SU-DHL-6 (cell line): ENCODE measurements around the gene HES4.

ENCODE experiments used
- CTCF ChIP-seq: fragments of 200-600 bp; sonication (generic); IDR thresholded peaks from one replicate; pipeline ENCODE4 v1.5.1; 2017; ENCODE audit warnings: antibody characterized with exemption, mild to moderate bottlenecking, low read length, moderate library complexity; ENCODE audit not compliant: insufficient read depth, poor library complexity, severe bottlenecking
- EZH2phosphoT487 ChIP-seq: fragments of 200-600 bp; sonication (generic), shearing (Covaris generic); conservative IDR thresholded peaks from 2 replicates; pipeline ENCODE4 v1.6.1; 2018; ENCODE audit warnings: mild to moderate bottlenecking, antibody characterized with exemption, low read length, moderate library complexity, mixed read lengths

GRCh38 chr1:1003618-1004419 is 3.9 kb upstream of the HES4 start:
- TF ChIP-seq CTCF: no peak
- no peak for TF ChIP-seq EZH2phosphoT487
